ENCODE results near the gene MEI4.

Gene MEI4

GRCh38 chr6:77906070-77906469 lies 253.2 kb downstream of the MEI4 start:
- no peak for DNase-seq (ENCODE audit: low read depth, low spot score)
- ChIA-PET POLR2A (no interaction called here), CTCF (no interaction called here)
- H3K4me3 ChIP-seq (ENCODE audit: low read depth, low read length), result no peak overlapping the region
- TF ChIP-seq, protein P1, sequence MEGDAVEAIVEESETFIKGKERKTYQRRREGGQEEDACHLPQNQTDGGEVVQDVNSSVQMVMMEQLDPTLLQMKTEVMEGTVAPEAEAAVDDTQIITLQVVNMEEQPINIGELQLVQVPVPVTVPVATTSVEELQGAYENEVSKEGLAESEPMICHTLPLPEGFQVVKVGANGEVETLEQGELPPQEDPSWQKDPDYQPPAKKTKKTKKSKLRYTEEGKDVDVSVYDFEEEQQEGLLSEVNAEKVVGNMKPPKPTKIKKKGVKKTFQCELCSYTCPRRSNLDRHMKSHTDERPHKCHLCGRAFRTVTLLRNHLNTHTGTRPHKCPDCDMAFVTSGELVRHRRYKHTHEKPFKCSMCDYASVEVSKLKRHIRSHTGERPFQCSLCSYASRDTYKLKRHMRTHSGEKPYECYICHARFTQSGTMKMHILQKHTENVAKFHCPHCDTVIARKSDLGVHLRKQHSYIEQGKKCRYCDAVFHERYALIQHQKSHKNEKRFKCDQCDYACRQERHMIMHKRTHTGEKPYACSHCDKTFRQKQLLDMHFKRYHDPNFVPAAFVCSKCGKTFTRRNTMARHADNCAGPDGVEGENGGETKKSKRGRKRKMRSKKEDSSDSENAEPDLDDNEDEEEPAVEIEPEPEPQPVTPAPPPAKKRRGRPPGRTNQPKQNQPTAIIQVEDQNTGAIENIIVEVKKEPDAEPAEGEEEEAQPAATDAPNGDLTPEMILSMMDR (IDR thresholded peaks at IDR 0.05; ENCODE audit: insufficient read depth, low read length, missing control alignments), result no peak

DNA sequence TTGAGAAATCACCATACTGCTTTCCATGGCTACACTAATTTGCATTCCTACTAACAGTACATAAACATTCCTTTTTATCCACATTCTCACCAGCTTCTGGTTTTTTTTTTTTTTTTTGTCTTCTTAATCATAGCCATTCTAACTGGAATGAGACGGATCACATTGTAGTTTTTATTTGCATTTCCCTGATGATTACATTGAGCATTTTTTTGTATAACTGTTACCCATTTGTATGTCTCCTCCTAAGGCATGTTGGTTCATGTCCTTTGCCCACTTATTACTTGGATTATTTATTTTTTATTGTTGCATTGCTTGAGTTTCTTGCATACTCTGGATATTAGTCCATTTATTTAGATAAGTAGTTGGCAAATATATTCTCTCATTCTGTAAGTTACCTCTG lies 258.0 kb downstream of the MEI4 start:
- no peak overlapping the region for H3K4me3 ChIP-seq (ENCODE audit: low read depth, low read length)
- ChIA-PET POLR2A (no interaction called here), CTCF (no interaction called here)
- TF ChIP-seq, protein P1 (IDR thresholded peaks at IDR 0.05; ENCODE audit: insufficient read depth, low read length, missing control alignments), result no peak
- DNase-seq (ENCODE audit: low read depth, low spot score), result no peak

- H3K4me3 ChIP-seq (ENCODE audit: low read depth, low read length), result no peak overlapping the region
- ChIA-PET CTCF (no interaction called here), POLR2A (no interaction called here)
- DNase-seq (ENCODE audit: low read depth, low spot score), result no peak
- TF ChIP-seq, protein P1 (IDR thresholded peaks at IDR 0.05; ENCODE audit: insufficient read depth, low read length, missing control alignments), result no peak
Observed at GRCh38 chr6:77926198-77926751, 273.4 kb downstream of the MEI4 start.

DNA sequence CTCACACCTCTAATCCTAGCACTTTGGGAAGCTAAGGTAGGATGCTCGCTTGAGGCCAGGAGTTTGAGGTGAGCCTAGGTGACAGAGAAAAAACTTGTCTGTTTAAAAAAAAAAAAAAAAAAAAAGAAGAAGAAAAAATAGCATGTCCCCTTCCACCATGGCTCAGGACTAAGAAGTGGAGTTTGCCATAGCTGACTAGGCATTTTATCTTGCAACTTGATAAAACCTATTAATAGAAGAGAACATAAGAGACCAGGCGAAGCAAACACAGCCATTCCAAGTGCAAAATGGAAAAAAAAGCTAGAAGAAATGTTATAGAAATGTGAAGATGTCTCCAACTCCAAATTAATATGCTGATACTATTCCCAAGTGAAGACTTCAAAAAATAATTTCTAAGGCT lies 277.5 kb downstream of the MEI4 start:
- TF ChIP-seq, protein P1 (IDR thresholded peaks at IDR 0.05; ENCODE audit: insufficient read depth, low read length, missing control alignments), result no peak
- ChIA-PET CTCF (no interaction called here), POLR2A (no interaction called here)
- no peak overlapping the region for H3K4me3 ChIP-seq (ENCODE audit: low read depth, low read length)
- DNase-seq (ENCODE audit: low read depth, low spot score), result no peak

- ChIA-PET POLR2A (no interaction called here), CTCF (no interaction called here)
- DNase-seq (ENCODE audit: low read depth, low spot score), result no peak
- H3K4me3 ChIP-seq (ENCODE audit: low read depth, low read length), result no peak overlapping the region
- TF ChIP-seq, protein P1 (IDR thresholded peaks at IDR 0.05; ENCODE audit: insufficient read depth, low read length, missing control alignments), result no peak
Observed at GRCh38 chr6:77930952-77931351, 278.1 kb downstream of the MEI4 start.

DNA sequence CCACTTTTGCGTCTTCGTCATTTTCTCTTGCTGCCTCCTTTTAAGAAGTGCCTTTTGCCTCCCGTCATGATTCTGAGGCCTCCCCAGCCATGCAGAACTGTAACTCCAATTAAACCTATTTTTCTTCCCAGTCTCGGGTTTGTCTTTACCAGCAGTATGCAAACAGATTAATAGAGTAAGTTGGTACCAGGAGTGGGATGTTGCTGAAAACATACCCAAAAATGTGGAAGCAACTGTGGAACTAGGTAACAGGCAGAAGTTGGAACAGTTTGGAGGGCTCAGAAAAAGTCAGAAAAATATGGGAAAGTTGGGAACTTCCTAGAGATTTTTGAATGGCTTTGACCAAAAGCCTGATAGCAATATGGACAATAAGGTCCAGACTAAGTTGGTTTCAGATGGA lies 309.2 kb downstream of the MEI4 start:
- TF ChIP-seq, protein P1 (IDR thresholded peaks at IDR 0.05; ENCODE audit: insufficient read depth, low read length, missing control alignments), result no peak
- ChIA-PET POLR2A (no interaction called here), CTCF (no interaction called here)
- DNase-seq (ENCODE audit: low read depth, low spot score), result no peak
- no peak overlapping the region for H3K4me3 ChIP-seq (ENCODE audit: low read depth, low read length)
